Middle frontal gyrus (tissue), 1 donor: Measurements from ENCODE around the gene OSBP2.

ENCODE experiments used
- DNase-seq: peaks from one replicate; pipeline ENCODE4 v3.0.0-alpha.2; 2015; ENCODE audit warnings: low spot score; ENCODE audit errors: extremely low spot score

Gene OSBP2

DNA sequence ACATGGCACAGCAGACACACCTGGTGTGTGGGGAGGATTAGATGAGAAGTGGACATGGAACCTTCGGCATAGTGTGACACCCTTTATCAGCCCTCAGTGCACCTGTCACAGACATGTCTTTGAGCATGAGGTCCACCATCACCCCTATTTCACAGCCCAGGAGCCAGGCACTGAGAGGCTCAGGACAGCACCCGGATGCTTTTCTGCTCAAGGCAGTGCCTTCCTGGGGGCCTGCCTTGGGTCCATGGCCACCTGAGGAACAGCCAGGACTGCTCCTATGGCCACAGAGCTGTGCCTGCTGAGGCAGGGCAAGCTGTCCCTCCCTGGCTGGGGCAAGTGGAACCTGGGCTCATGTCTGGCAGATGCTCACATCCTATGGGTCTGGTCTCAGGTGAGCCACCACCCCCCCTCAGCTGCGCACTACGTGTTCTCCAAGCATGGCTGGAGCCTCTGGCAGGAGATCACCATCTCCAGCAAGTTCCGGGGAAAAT, 198.1 kb downstream of the OSBP2 start:
- DNase-seq: no peak

DNA sequence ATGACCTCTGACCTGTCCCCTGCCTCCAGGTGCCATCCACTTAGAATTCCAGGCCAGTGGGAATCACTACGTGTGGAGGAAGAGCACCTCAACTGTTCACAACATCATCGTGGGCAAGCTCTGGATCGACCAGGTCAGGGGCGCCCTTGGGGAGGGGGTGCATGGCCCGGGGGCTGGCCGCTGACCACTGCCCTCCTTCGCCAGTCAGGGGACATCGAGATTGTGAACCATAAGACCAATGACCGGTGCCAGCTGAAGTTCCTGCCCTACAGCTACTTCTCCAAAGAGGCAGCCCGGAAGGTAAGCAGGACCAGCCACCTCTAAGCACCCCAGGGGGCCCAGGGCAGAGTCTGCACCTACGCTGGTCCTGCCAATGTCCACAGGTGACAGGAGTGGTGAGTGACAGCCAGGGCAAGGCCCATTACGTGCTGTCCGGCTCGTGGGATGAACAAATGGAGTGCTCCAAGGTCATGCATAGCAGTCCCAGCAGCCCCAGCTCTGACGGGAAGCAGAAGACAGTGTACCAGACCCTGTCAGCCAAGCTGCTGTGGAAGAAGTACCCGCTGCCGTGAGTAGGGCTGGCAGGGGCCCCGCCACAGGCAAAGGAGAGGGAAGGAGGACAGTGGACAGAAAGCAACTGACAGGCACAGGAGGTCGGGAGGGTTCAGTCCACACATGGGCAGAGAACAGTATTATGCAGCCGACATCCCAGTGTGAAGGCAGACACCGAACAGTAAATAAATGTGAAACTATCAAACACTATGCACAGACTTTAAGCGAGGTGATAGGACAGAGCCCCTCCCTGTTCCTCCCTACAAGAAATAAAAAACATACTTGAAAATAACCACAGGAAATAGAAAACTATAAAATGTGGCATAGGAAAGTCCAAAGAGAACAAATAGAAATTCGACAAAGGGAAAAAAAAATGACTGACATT, 199.0 kb downstream of the OSBP2 start:
- no peak for DNase-seq

DNA sequence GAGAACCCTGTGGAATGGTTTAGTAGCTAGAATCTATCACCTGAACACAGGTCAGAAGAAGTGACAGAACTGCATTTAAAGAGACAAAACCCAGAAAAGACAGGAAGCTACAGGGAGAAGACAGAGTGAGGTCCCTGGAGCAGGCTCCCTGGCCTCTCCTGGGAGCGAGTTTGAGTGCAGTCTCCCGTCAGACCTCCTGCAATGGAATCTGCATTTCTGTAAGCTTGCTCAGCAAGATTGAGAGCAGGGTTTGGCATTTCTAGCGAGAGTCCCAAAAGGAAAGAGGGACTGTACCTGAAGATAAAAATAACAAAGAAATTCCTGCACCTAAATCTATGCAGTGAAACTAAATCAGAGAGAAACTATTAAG, 199.7 kb downstream of the OSBP2 start:
- DNase-seq: no peak

- no peak for DNase-seq
Observed at GRCh38 chr22:30902496-30903357, 208.1 kb downstream of the OSBP2 start.

GRCh38 chr22:30903876-30904460, 209.3 kb downstream of the OSBP2 start:
- no peak for DNase-seq

GRCh38 chr22:30905696-30906341, 211.1 kb downstream of the OSBP2 start:
- DNase-seq: no peak

DNA sequence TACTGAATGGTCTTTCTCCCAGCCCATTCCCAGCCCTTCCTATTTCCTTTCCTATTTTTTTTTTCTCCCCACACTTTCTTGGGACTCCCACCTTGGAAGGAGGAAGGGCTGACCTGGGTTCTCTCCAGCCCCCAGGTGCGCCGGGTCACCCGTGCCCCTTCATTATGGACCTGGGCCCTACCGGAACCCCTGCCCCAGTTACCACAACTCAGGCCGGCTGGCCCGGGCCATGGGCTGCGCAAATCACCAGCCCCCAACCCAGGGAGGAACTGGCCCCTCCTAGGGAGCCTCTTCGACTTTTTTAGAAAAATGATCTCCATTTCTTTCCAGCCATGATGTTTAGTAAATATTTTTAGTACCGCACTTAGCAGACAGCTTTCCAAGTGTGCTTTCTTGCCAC, 211.7 kb downstream of the OSBP2 start:
- no peak for DNase-seq

DNA sequence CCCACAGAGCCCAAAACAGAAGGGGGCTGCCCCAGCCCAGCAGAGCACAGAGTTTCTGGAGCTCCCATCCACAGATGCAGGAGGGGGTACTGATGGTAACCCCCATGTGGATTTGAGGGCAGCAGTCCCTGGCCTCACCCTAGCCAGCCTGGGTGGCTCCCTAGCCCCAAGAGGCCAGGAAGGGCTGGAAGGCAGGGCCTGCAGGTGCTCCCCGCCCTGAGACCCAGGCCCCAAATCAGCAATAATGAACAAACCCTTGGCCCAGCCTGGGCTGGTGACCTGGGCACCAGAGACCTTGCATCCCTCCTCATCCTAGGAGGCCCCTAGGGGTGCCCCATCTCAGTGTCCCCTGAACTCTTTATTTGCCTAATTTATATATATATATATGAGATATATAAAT, 212.3 kb downstream of the OSBP2 start:
- DNase-seq: no peak

DNA sequence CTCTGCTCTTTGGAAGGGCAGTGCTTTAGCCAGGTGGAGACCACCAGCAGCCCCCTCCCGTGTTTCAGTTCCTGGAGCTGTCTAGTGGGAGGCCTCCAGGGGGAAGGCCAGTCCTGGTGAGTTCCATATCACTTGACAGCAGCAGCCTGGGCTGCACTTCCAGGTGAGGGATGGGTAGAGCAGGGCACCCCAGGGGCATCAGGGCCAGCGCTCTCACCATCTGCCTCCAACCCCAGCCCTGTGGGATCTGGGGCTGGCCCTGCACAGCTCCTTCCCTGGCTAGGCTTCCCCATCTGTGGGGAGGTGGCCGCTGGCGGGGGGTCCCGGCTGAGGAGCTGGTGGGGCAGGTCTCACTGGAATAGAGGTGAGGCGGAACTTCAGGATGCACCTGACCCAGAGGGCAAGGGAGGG, 213.4 kb downstream of the OSBP2 start:
- DNase-seq: no peak

GRCh38 chr22:30909306-30909705, 214.6 kb downstream of the OSBP2 start:
- DNase-seq: no peak

DNA sequence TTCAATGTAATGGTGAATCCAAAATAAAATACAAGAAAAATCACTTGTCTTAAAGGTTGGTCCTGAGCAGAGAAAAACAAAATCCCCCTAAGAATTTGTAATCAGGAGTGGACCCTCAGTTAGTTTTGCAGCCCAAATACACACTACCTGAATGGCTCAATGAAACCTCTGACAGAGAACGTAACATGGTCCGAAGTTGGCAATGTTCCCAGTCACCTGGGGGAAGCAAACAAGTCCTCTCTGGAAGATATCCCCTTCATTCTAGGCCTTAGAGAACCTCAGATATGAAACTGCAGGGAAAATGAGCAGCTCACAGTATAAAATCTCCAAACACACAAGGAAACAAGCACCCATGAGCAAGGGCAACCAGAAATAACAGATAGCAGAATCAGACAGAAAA, 215.7 kb downstream of the OSBP2 start:
- DNase-seq: no peak

GRCh38 chr22:30918761-30919160, 224.1 kb downstream of the OSBP2 start:
- no peak for DNase-seq

DNA sequence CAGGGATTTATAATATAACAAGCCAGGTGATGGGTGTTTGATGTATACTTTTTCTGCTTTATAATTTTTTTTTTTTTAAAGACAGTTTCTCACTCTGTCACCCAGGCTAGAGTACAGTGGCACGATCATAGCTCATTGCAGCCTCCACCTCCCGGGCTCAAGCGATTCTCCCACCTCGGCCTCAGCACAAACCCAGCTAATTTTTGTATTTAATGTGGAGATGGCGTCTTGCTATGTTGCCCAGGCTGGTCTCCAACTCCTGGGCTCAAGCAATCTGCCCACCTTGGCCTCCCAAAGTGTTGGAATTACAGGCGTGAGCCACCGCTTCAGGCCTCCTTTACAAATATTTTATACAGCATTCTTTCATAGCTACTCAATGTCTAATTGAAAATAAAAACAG, 225.3 kb downstream of the OSBP2 start:
- no peak for DNase-seq

DNA sequence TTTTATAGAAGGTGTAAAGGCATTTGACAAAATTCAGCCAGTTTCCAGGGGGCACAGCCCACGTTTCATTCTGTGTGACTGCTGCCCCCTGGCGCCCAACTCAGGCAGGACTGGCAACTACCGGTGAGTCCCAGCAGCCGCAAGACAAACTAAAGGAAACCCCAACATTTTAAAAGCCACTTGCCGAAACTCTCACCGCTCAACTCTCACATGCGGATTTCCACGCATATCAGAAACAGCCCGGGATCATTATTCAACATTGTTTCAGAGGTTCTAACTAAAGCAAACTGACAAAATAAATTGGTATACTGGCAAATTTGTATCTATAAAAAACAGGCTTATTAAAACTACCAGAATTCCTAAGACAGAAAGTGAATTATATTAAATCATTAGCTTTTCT, 225.7 kb downstream of the OSBP2 start:
- peak; percentile 74 for DNase-seq

DNA sequence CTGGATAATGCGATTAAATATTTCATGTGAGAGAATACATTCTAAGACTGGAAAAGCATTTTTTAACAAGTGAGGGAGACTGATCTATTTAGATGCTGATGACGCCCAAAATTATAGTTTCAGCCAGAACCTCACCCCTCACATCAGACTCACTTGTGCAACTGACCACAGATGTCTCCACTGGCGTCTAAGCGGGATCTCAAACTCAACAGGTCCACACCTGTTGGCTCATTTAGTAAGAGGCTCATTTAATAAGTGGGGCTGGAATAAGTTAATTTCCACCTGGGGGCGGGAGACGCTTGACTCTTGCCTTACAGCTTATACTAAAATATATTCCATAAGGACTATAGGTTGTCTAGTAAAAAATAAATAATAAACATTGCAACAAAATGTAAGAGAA, 226.4 kb downstream of the OSBP2 start:
- no peak for DNase-seq

GRCh38 chr22:30922151-30922611, 227.5 kb downstream of the OSBP2 start:
- DNase-seq: no peak

GRCh38 chr22:30923168-30923900, 228.7 kb downstream of the OSBP2 start:
- no peak for DNase-seq

GRCh38 chr22:30925667-30926066, 231.0 kb downstream of the OSBP2 start:
- no peak for DNase-seq

DNA sequence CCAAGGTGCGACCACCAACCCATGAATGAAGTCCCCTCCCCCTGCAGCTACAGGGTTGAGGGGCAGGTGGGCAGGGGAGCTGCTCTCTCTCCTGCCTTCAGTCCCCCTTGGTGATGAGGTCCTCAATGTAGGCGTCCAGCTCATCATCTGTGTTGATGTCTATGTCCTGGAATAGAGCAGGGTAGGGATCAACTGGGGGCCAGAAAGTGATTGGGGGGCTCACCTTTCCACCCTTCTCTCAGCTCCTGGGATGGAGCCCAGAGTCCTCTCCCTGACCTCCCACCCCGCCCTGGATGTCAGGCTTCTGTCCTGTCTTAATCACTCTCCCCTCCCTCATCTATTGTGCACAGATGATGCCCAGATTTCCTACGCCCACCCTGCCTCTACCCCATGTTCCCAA, 232.0 kb downstream of the OSBP2 start:
- no peak for DNase-seq

GRCh38 chr22:30927806-30928205, 233.1 kb downstream of the OSBP2 start:
- no peak for DNase-seq

- no peak for DNase-seq
Observed at GRCh38 chr22:30928401-30928800, 233.7 kb downstream of the OSBP2 start.
